AG09319 (cell line): ENCODE measurements around the gene DENND2C.

Source experiments
- DNase-seq: peaks from one replicate; pipeline ENCODE4 v3.0.0-alpha.2; 2010; ENCODE audit warnings: low read depth; ENCODE audit errors: extremely low read depth
- TF ChIP-seq, protein P1 (sequence below): IDR thresholded peaks from 2 replicates; pipeline ENCODE4 v1.5.1; 2011; ENCODE audit warnings: low read depth, mild to moderate bottlenecking, inconsistent platforms, low read length, moderate library complexity

The DENND2C gene

GRCh38 chr1:114666954-114667353 is 2.9 kb downstream of the DENND2C start:
- TF ChIP-seq, protein P1, sequence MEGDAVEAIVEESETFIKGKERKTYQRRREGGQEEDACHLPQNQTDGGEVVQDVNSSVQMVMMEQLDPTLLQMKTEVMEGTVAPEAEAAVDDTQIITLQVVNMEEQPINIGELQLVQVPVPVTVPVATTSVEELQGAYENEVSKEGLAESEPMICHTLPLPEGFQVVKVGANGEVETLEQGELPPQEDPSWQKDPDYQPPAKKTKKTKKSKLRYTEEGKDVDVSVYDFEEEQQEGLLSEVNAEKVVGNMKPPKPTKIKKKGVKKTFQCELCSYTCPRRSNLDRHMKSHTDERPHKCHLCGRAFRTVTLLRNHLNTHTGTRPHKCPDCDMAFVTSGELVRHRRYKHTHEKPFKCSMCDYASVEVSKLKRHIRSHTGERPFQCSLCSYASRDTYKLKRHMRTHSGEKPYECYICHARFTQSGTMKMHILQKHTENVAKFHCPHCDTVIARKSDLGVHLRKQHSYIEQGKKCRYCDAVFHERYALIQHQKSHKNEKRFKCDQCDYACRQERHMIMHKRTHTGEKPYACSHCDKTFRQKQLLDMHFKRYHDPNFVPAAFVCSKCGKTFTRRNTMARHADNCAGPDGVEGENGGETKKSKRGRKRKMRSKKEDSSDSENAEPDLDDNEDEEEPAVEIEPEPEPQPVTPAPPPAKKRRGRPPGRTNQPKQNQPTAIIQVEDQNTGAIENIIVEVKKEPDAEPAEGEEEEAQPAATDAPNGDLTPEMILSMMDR: no peak
- DNase-seq: no peak

- TF ChIP-seq, protein P1: no peak
Measured at GRCh38 chr1:114660238-114660637, 9.6 kb downstream of the DENND2C start.

GRCh38 chr1:114651893-114652292 is 18.0 kb downstream of the DENND2C start:
- TF ChIP-seq, protein P1: no peak
- no peak for DNase-seq

More at GRCh38 chr1:114660238-114660637, 9.6 kb downstream of the DENND2C start:
- DNase-seq: no peak

GRCh38 chr1:114648503-114648902 is 21.3 kb downstream of the DENND2C start:
- TF ChIP-seq, protein P1: no peak
- DNase-seq: no peak

- no peak for DNase-seq
- TF ChIP-seq, protein P1: no peak
Measured at GRCh38 chr1:114641377-114641776, 28.5 kb downstream of the DENND2C start.

- DNase-seq: no peak
- TF ChIP-seq, protein P1: no peak
Measured at GRCh38 chr1:114638910-114639309, 30.9 kb downstream of the DENND2C start.

DNA sequence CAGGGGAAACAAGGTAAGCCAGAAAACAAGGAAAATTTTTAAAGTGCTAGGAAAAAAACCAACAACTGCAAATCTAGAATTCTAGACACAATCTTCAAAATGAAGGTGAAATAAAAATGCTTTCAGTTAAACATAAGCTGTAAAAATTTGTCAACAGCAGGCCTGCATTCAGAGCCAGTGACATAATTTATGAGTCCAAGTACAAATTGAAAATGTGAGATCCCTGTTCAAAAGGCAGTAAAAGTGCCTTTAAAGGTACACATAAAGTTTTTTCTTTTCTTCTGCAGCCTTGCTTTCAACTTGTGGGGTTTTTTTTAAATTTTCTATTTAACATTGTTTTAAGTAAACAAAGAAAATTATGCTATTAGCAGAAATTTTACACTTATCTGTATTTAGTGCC is 37.4 kb downstream of the DENND2C start:
- TF ChIP-seq, protein P1: no peak
- no peak for DNase-seq

- DNase-seq: no peak
Measured at GRCh38 chr1:114627107-114627506, 42.7 kb downstream of the DENND2C start.

More at GRCh38 chr1:114627107-114627506, 42.7 kb downstream of the DENND2C start:
- TF ChIP-seq, protein P1: no peak
